Tibial nerve (tissue), 3 donors: ENCODE results near the gene TAOK3.

Experiments used
- POLR2A ChIP-seq, 2 donors: fragments of 450-650 bp; IDR thresholded peaks; one replicate each; pipeline ENCODE4 v1.6.1; 2017; ENCODE audit warnings: antibody characterized with exemption in 2 of 2, mild to moderate bottlenecking in 2 of 2, moderate library complexity in 2 of 2
- TF ChIP-seq, protein P1 (sequence below), 5 experiments: fragments of 200-600 bp in 3 of 5; fragments of 450-650 bp in 2 of 5; sonication (generic) in 3 of 5; IDR thresholded peaks; one replicate each; pipeline ENCODE4 v1.5.1; 2016 to 2019; ENCODE audit warnings: antibody characterized with exemption in 5 of 5, mild to moderate bottlenecking in 3 of 5, moderate library complexity in 2 of 5

- TF ChIP-seq, protein P1, sequence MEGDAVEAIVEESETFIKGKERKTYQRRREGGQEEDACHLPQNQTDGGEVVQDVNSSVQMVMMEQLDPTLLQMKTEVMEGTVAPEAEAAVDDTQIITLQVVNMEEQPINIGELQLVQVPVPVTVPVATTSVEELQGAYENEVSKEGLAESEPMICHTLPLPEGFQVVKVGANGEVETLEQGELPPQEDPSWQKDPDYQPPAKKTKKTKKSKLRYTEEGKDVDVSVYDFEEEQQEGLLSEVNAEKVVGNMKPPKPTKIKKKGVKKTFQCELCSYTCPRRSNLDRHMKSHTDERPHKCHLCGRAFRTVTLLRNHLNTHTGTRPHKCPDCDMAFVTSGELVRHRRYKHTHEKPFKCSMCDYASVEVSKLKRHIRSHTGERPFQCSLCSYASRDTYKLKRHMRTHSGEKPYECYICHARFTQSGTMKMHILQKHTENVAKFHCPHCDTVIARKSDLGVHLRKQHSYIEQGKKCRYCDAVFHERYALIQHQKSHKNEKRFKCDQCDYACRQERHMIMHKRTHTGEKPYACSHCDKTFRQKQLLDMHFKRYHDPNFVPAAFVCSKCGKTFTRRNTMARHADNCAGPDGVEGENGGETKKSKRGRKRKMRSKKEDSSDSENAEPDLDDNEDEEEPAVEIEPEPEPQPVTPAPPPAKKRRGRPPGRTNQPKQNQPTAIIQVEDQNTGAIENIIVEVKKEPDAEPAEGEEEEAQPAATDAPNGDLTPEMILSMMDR (IDR thresholded peaks at IDR 0.05) = no peak
- TF ChIP-seq POLR2A (IDR thresholded peaks at IDR 0.05) = no peak
Measured at GRCh38 chr12:118193958-118194357, 178.7 kb downstream of the TAOK3 start.
